ENCODE results near the gene PLA2G5. TPM values are rescaled to one million over a fixed set of nuclear protein-coding genes. Genes with fewer than 3 reads are reported as not detected.
"Not testable (repeated sequence)": the region's sequence is repeated elsewhere in the genome, so short reads cannot be mapped to it uniquely, and the experiment has no call there.

Gene PLA2G5
- 0.07 and 0.18 TPM in 2 replicates for total RNA-seq

- no peak for DNase-seq (ENCODE audit: low read depth, low spot score)
Measured at GRCh38 chr1:20069874-20070273, at the start of gene PLA2G5. PLA2G5 (plus strand) TSS chr1:20070194; CDS start chr1:20084831, 14,637 bp downstream.

GRCh38 chr1:20028125-20028524 lies 41.9 kb upstream of the PLA2G5 start:
- no peak for DNase-seq (ENCODE audit: low read depth, low spot score)

DNA sequence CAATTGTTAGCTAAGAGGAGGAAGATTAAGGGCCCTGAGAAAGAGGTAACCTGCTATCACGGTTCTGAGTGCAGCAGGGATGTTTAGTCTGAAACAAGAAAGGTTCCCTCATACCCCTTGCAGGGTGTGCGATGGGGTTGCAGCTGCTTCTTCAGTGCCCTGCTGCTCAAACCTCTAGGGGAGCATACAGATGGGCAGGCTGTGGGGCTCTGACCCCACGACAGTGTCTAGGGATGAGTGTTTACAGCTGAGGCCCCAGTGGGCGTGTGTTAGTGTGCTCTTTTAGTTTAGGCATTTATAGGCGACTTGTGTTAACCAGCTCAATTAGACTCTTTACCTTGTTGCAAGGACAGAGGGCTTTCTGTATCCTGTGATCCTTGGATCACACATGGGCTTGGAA lies 41.3 kb upstream of the PLA2G5 start:
- no peak for DNase-seq (ENCODE audit: low read depth, low spot score)

GRCh38 chr1:20029178-20029912 lies 40.6 kb upstream of the PLA2G5 start:
- DNase-seq (ENCODE audit: low read depth, low spot score), result no peak

DNA sequence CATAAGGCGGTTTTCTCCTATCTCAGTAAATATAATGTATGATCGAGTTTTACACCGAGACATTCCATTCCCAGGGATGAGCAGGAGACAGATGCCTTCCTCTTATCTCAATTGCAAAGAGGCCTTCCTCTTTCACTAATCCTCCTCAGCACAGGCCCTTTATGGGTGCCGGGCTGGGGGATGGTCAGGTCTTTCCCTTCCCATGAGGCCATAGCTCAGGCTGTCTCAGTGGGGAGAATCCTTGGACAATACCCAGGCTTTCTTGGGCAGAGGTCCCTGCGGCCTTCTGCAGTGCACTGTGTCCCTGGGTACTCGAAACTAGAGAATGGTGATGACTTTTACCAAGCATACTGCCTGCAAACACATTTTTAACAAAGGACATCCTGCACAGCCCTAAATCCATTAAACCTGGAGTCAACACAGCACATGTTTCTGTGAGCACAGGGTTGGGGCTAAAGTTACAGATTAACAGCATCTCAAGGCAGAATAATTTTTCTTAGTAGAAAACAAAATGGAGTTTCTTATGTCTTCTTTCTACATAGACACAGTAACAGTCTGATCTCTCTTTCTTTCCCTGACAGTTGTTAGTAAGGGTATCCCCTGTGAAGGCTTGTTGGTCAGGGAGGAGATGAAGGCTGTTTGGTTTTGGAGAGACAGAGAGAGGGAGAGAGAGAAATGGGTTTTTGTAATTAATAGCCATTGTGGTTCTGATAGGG lies 39.4 kb upstream of the PLA2G5 start:
- not testable (repeated sequence) for DNase-seq (ENCODE audit: low read depth, low spot score)

DNA sequence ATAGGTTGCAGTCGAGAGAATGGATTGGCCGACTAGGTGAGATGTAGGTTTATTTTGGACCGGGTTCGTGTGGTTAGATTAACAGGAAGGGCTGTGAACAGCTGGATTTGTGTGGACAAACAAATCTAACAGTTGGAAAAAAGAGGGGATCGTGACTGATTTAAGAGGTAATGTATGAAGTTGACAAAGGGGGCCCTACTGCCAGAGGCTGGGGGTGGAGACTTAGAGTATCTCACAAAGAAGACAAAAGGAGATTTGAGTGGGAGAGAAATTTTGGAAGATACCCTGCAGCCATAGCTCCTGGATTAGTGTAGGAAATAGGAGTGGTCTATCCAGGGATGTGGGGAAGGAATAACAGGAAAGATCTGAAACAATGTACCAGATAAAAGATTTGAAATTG lies 38.8 kb upstream of the PLA2G5 start:
- DNase-seq (ENCODE audit: low read depth, low spot score), result no peak

DNA sequence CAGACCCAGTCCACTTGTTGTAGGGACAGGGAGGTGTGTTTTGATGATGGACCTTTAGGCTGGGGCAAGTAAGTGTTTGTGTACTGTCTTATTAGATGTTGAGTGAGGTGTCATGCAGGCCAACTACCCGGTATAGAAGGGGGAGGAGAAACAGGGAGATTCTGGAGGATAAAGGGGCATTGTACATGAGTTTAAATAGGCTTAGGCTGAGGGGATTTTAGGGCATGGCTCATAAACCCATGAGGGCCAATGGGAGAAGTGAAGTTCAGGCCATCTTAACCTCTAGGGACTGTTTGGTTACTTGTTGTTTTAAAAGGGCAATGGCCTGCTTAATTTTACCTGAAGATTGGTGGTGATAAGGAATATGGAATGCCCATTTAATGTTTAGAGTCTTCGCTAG lies 38.2 kb upstream of the PLA2G5 start:
- DNase-seq (ENCODE audit: low read depth, low spot score), result no peak

- no peak for DNase-seq (ENCODE audit: low read depth, low spot score)
Measured at GRCh38 chr1:20032425-20032824, 37.6 kb upstream of the PLA2G5 start.

DNA sequence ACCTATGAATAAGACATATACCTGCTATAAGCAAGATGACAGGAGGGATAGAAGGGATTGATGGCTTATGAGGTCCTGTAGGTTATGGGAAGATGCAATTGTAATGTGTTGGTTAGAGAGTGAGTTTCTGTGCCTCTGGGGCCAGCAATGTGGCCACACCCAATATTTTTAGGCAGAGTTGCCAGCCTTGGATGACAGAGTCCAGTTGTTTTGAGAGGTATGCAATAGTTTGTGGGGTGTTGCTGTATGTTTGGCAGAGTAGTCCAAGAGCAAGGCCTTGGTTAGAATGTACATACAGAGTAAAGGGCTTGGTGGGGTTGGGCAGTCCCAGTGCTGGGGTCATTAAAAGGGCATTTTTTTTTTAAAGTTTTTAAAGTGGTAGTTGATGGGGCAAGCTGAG lies 36.6 kb upstream of the PLA2G5 start:
- DNase-seq (ENCODE audit: low read depth, low spot score), result no peak

- DNase-seq (ENCODE audit: low read depth, low spot score), result no peak
Measured at GRCh38 chr1:20035114-20035513, 34.9 kb upstream of the PLA2G5 start.

GRCh38 chr1:20037877-20038276 lies 32.1 kb upstream of the PLA2G5 start:
- no peak for DNase-seq (ENCODE audit: low read depth, low spot score)

DNA sequence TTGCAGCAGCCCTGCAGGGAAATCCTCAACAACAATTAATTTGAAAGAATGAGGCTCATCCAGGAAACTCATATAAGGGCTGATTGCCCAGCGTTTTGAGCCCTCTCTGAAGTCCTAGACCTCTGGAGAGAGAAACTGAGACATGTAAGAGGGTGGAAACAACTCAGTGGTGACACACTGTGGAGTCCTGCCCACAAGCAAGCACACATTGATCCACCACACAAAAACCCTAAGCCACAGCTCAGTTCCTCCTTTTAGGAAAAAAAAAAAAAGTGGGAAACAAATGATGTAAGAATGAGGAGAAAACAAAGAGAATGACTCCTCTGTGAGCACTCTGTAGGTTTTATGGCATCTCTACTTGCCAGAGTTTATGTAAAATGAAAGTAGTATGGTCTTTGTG lies 22.9 kb upstream of the PLA2G5 start:
- no peak for DNase-seq (ENCODE audit: low read depth, low spot score)

GRCh38 chr1:20048563-20048962 lies 21.4 kb upstream of the PLA2G5 start:
- DNase-seq (ENCODE audit: low read depth, low spot score), result no peak

- not testable (repeated sequence) for DNase-seq (ENCODE audit: low read depth, low spot score)
Measured at GRCh38 chr1:20049056-20049798, 20.8 kb upstream of the PLA2G5 start.

GRCh38 chr1:20051218-20051829 lies 18.7 kb upstream of the PLA2G5 start:
- DNase-seq (ENCODE audit: low read depth, low spot score), result no peak

DNA sequence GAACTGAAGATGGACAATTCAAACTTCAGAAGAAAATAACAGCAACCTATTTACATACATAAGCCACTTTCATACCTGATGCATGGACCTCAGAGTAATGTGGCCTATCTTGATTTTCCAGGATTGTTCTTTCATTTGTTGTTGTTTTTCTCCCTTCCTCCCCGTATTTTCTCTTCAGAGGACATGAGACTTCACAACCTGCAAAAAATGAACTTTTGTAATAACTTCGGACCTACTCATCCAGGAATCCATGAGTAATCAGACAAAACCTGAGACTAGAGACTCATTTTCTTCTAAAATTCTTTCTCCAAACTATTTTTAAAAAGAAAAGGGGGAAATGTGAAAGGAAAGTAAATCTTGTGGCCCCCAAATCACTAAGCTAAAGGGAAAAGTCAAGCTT lies 17.6 kb upstream of the PLA2G5 start:
- DNase-seq (ENCODE audit: low read depth, low spot score), result no peak

DNA sequence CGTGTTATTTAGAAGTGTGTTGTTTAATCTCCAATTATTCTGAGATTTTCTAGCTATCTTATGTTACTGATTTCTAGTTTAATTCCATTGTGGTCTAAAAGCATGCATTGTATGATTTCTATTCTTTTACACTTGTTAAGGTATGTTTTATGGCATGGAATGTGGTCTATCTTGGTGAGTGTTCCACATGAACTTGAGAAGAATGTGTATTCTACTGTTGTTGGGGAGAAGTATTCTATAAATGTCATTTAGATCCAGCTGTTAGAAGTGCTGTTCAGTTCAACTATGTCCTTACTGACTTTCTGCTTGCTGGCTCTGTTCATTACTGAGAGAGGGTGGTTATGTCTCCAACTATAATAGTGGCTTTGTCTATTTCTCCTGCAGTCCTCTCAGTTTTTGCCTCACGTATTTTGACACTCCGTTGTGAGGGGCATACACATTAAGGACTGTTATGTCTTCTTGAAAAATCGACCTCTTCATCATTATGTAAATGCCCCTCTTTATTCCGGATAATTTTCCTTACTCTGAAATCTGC lies 12.0 kb upstream of the PLA2G5 start:
- no peak for DNase-seq (ENCODE audit: low read depth, low spot score)

DNA sequence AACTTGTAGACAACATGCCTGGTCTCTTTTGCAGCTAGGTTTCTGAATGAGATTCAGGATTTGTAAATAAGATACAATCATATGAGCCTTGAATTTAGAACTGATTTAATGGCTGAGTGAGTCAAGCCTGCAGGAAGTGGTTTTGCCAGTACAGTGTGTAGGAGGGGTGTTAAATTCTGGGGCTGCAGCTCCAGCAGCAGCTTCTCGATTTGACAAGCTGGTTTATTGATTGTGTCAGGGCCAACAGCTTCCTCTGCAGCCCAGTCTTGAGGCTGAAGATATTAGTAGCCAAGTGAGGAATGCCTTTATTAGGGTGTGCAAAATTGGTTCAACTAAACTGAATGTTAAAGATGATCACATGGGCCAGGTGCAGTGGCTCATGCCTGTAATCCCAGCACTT lies 11.5 kb upstream of the PLA2G5 start:
- no peak for DNase-seq (ENCODE audit: low read depth, low spot score)

DNA sequence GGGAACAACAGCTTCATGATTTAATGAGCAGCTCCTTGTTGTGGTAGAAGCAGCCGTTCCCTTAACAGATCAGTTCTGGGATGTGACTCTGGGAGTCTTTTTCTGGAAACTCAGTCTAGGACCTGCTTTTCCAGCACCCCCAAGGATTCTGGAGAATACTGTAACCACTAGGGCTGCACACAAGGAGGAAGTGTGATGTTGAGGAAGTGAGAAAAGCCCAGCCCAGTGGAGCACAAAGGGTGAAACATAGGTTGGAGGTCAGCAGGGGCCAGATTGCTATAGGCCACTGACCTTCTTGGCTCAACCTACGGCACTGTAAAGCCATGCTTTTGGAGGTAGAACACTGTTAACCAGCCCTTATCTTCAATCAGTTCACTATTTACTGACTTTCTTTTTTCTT lies 10.1 kb upstream of the PLA2G5 start:
- DNase-seq (ENCODE audit: low read depth, low spot score), result no peak

GRCh38 chr1:20060791-20061190 lies 9.2 kb upstream of the PLA2G5 start:
- DNase-seq (ENCODE audit: low read depth, low spot score), result not testable (repeated sequence)

GRCh38 chr1:20061866-20062265 lies 8.1 kb upstream of the PLA2G5 start:
- no peak for DNase-seq (ENCODE audit: low read depth, low spot score)

GRCh38 chr1:20063861-20064292 lies 6.1 kb upstream of the PLA2G5 start:
- no peak for DNase-seq (ENCODE audit: low read depth, low spot score)
